Measurements from ENCODE around the gene OFD1. TPM values are rescaled to one million over a fixed set of nuclear protein-coding genes. Genes with fewer than 3 reads are reported as not detected.
A peak's percentile ranks its signal among the peaks of the same experiment; 100 is the strongest.

The OFD1 gene, protein sequence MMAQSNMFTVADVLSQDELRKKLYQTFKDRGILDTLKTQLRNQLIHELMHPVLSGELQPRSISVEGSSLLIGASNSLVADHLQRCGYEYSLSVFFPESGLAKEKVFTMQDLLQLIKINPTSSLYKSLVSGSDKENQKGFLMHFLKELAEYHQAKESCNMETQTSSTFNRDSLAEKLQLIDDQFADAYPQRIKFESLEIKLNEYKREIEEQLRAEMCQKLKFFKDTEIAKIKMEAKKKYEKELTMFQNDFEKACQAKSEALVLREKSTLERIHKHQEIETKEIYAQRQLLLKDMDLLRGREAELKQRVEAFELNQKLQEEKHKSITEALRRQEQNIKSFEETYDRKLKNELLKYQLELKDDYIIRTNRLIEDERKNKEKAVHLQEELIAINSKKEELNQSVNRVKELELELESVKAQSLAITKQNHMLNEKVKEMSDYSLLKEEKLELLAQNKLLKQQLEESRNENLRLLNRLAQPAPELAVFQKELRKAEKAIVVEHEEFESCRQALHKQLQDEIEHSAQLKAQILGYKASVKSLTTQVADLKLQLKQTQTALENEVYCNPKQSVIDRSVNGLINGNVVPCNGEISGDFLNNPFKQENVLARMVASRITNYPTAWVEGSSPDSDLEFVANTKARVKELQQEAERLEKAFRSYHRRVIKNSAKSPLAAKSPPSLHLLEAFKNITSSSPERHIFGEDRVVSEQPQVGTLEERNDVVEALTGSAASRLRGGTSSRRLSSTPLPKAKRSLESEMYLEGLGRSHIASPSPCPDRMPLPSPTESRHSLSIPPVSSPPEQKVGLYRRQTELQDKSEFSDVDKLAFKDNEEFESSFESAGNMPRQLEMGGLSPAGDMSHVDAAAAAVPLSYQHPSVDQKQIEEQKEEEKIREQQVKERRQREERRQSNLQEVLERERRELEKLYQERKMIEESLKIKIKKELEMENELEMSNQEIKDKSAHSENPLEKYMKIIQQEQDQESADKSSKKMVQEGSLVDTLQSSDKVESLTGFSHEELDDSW
- polyA plus RNA-seq (2011; rRNA removed) (18.2 and 24.9 TPM in 2 replicates), polyA plus RNA-seq (2017; fragmentation: RNase III; extraction: RNeasy Plus Mini Kit Qiagen cat#74134 plus additional on column Dnase treatment) (13.0 to 14.8 TPM (median 14.4 TPM) in 3 replicates), polyA minus RNA-seq (2011; rRNA and poly(A)+ RNA removed) (9.5 and 13.5 TPM in 2 replicates)
- polyA plus RNA-seq (2012; cell fraction: cytosol; rRNA removed): 4.6 and 4.9 TPM in 2 replicates
- polyA plus RNA-seq (2012; cell fraction: nucleus; rRNA removed): 15.5 and 18.3 TPM in 2 replicates

DNA sequence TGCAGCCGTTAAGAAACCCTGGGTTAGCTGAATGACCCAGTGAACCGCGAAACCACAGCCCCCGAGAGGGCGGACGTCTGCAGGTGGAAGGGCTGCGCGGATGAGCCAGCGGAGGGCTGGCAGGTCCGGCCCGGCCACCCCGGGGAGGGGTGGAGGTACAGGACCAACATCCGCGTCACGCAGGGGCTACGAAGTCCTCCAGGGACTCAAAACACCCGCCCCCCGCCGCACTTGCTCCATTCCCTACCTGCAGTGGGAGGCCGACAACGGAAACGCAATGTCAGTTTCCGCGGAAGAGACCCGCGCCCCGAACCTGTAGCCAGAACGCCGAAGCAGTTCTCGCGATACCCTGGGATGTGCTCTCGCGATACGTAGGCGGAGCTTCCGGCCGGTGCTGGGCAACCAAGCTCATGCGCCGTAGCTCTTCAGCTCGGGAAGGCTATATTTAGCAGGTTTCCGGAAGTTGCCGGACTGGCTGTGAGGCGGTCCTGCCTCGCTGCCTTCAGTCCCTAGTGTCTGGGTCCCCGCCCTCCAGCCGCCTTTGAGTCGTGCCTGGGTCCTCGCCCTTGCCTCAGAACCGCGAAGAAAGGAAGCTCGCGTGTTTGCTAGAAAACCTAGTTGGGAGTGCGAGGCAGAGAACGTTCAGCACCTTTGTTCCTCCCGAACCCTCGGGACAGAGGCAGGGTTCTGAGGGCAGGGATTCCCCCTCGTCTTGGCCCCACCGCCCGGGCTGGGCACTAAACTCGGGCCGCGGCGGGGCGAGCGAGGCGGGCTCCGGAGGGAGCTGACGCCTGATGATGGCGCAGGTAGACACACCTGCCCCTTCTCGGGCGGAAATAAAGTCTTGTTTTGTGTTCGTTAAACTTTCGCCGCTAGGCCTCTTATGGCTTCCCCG lies at the start of gene OFD1, which contains the start of gene TRAPPC2:
Gene OFD1 (plus strand): TSS at position 471 of the 895 bp plus-strand sequence. CDS start 324 bp downstream, at position 795.
Gene TRAPPC2 (minus strand): TSS at position 343 of the 895 bp plus-strand sequence. CDS start 14,657 bp downstream, outside the sequence.
- ChIA-PET POLR2A (interaction anchor here (0.6 to 2.2 kb wide), 15 partner anchors 14 to 295 kb away, joined by 3 to 20 read pairs (median 4); partner anchors contain the start of genes GEMIN8, RAB9A and TCEANC), CTCF (interaction anchor here (0.6 to 1.6 kb wide), 10 partner anchors 11 to 788 kb away, joined by 3 to 7 read pairs (median 3); no protein-coding TSS in a partner anchor)
- Histone ChIP-seq H3K27ac (peak within 1 kb of the TSS; percentile 92 to 93), H3K9me3 (no peaks in the 10 kb centered on the region), H3K4me2 (peak within 1 kb of the TSS; percentile 94), H3K4me1 (peaks cover 18% of the 10 kb centered on the region; the same call in 2 of the 3 replicates), H3K4me3 (peak within 1 kb of the TSS; percentile 89)
- 0% methylated on average over 17 of the region's 75 CpGs for WGBS (ENCODE audit: missing lambda C conversion rate)
- FAIRE-seq: peak; percentile 68
- ATAC-seq: peak; percentile 99 to 100
- DNase-seq (ENCODE audit: low read depth in 1 of 2, low spot score in 1 of 2): peak; percentile 91 to 97
- TF ChIP-seq MAFK (IDR thresholded peaks at IDR 0.05; ENCODE audit: partially characterized antibody): no peak
- 0 out of 3 replicates have a peak, but pooled peaks have one; percentile 5 for TF ChIP-seq SMC3 (IDR thresholded peaks at IDR 0.05)
- TF ChIP-seq NFE2L2 (conservative IDR thresholded peaks at IDR 0.05; ENCODE audit: low read length): no peak
- TF ChIP-seq, protein P1, sequence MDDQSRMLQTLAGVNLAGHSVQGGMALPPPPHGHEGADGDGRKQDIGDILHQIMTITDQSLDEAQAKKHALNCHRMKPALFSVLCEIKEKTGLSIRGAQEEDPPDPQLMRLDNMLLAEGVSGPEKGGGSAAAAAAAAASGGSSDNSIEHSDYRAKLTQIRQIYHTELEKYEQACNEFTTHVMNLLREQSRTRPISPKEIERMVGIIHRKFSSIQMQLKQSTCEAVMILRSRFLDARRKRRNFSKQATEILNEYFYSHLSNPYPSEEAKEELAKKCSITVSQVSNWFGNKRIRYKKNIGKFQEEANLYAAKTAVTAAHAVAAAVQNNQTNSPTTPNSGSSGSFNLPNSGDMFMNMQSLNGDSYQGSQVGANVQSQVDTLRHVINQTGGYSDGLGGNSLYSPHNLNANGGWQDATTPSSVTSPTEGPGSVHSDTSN (IDR thresholded peaks at IDR 0.05): no peak
- TF ChIP-seq, protein P2, sequence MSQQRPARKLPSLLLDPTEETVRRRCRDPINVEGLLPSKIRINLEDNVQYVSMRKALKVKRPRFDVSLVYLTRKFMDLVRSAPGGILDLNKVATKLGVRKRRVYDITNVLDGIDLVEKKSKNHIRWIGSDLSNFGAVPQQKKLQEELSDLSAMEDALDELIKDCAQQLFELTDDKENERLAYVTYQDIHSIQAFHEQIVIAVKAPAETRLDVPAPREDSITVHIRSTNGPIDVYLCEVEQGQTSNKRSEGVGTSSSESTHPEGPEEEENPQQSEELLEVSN (IDR thresholded peaks at IDR 0.05; ENCODE audit: borderline replicate concordance, low read depth): no peak; the same call in 1 of the 2 replicates
- peak; percentile 97 for TF ChIP-seq CHD2 (IDR thresholded peaks at IDR 0.05; ENCODE audit: low read length, partially characterized antibody)
- TF ChIP-seq, protein P3, sequence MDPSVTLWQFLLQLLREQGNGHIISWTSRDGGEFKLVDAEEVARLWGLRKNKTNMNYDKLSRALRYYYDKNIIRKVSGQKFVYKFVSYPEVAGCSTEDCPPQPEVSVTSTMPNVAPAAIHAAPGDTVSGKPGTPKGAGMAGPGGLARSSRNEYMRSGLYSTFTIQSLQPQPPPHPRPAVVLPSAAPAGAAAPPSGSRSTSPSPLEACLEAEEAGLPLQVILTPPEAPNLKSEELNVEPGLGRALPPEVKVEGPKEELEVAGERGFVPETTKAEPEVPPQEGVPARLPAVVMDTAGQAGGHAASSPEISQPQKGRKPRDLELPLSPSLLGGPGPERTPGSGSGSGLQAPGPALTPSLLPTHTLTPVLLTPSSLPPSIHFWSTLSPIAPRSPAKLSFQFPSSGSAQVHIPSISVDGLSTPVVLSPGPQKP (IDR thresholded peaks at IDR 0.05; ENCODE audit: low read depth, low read length): no peak
- no peak for TF ChIP-seq RAD21 (conservative IDR thresholded peaks at IDR 0.05 in 1 of 2, IDR thresholded peaks at IDR 0.05 in 1 of 2)
- no peak for TF ChIP-seq EHMT2 (IDR thresholded peaks at IDR 0.05; ENCODE audit: low read depth)
- TF ChIP-seq, protein P4, sequence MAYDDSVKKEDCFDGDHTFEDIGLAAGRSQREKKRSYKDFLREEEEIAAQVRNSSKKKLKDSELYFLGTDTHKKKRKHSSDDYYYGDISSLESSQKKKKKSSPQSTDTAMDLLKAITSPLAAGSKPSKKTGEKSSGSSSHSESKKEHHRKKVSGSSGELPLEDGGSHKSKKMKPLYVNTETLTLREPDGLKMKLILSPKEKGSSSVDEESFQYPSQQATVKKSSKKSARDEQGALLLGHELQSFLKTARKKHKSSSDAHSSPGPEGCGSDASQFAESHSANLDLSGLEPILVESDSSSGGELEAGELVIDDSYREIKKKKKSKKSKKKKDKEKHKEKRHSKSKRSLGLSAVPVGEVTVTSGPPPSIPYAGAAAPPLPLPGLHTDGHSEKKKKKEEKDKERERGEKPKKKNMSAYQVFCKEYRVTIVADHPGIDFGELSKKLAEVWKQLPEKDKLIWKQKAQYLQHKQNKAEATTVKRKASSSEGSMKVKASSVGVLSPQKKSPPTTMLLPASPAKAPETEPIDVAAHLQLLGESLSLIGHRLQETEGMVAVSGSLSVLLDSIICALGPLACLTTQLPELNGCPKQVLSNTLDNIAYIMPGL (CRISPR knock-in tag; IDR thresholded peaks at IDR 0.05; ENCODE audit: borderline replicate concordance): no peak
- peak; percentile 50 to 87; a peak in 3 of 5 replicates for TF ChIP-seq JUN (IDR thresholded peaks at IDR 0.05)
- no peak for TF ChIP-seq CHD4 (IDR thresholded peaks at IDR 0.05; ENCODE audit: borderline replicate concordance)
- peak; percentile 76 for TF ChIP-seq POLR2A (IDR thresholded peaks at IDR 0.05; ENCODE audit: low read length)
- no peak for TF ChIP-seq HOXA7 (CRISPR knock-in tag; IDR thresholded peaks at IDR 0.05)
- TF ChIP-seq, protein P5, sequence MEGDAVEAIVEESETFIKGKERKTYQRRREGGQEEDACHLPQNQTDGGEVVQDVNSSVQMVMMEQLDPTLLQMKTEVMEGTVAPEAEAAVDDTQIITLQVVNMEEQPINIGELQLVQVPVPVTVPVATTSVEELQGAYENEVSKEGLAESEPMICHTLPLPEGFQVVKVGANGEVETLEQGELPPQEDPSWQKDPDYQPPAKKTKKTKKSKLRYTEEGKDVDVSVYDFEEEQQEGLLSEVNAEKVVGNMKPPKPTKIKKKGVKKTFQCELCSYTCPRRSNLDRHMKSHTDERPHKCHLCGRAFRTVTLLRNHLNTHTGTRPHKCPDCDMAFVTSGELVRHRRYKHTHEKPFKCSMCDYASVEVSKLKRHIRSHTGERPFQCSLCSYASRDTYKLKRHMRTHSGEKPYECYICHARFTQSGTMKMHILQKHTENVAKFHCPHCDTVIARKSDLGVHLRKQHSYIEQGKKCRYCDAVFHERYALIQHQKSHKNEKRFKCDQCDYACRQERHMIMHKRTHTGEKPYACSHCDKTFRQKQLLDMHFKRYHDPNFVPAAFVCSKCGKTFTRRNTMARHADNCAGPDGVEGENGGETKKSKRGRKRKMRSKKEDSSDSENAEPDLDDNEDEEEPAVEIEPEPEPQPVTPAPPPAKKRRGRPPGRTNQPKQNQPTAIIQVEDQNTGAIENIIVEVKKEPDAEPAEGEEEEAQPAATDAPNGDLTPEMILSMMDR (IDR thresholded peaks at IDR 0.05): no peak
- TF ChIP-seq RFX5 (IDR thresholded peaks at IDR 0.05): no peak
- TF ChIP-seq PHF8 (IDR thresholded peaks at IDR 0.05; ENCODE audit: borderline replicate concordance, low read depth): peak; percentile 55; the same call in 1 of the 2 replicates
- no peak for TF ChIP-seq RARB (CRISPR knock-in tag; IDR thresholded peaks at IDR 0.05)
- no peak for TF ChIP-seq USF2 (IDR thresholded peaks at IDR 0.05)
- no peak for TF ChIP-seq HDAC2 (IDR thresholded peaks at IDR 0.05)
- TF ChIP-seq ZFP36 (IDR thresholded peaks at IDR 0.05; ENCODE audit: borderline replicate concordance, partially characterized antibody): peak; percentile 12
- TF ChIP-seq HOXB13 (CRISPR knock-in tag; IDR thresholded peaks at IDR 0.05; ENCODE audit: low read depth): no peak
- no peak for TF ChIP-seq KDM1A (IDR thresholded peaks at IDR 0.05; ENCODE audit: low read depth)
- TF ChIP-seq, protein P6, sequence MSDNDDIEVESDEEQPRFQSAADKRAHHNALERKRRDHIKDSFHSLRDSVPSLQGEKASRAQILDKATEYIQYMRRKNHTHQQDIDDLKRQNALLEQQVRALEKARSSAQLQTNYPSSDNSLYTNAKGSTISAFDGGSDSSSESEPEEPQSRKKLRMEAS (IDR thresholded peaks at IDR 0.05): peak; percentile 54; the same call in 1 of the 2 replicates
- TF ChIP-seq SREBF2 (IDR thresholded peaks at IDR 0.05): no peak
- no peak for TF ChIP-seq CBX8 (IDR thresholded peaks at IDR 0.05)

Measured in A549 (cell line).